ENCODE measurements around the gene MIPOL1. TPM values are rescaled to one million over a fixed set of nuclear protein-coding genes. Genes with fewer than 3 reads are reported as not detected.

MIPOL1 gene, protein sequence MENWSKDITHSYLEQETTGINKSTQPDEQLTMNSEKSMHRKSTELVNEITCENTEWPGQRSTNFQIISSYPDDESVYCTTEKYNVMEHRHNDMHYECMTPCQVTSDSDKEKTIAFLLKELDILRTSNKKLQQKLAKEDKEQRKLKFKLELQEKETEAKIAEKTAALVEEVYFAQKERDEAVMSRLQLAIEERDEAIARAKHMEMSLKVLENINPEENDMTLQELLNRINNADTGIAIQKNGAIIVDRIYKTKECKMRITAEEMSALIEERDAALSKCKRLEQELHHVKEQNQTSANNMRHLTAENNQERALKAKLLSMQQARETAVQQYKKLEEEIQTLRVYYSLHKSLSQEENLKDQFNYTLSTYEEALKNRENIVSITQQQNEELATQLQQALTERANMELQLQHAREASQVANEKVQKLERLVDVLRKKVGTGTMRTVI
- total RNA-seq (2022; extraction: Qiagen RNA extraction): 1.8 to 3.4 TPM (median 2.5 TPM) in 5 replicates

GRCh38 chr14:37197421-37198272, at the start of gene MIPOL1:
Gene MIPOL1, plus strand, starts transcription at chr14:37197937. Its CDS starts 49,952 bp downstream, at chr14:37247889.

GRCh38 chr14:37172024-37172869, 25.5 kb upstream of the MIPOL1 start, which contains the start of gene SLC25A21:
Gene SLC25A21, minus strand, starts transcription at chr14:37172606.

DNA sequence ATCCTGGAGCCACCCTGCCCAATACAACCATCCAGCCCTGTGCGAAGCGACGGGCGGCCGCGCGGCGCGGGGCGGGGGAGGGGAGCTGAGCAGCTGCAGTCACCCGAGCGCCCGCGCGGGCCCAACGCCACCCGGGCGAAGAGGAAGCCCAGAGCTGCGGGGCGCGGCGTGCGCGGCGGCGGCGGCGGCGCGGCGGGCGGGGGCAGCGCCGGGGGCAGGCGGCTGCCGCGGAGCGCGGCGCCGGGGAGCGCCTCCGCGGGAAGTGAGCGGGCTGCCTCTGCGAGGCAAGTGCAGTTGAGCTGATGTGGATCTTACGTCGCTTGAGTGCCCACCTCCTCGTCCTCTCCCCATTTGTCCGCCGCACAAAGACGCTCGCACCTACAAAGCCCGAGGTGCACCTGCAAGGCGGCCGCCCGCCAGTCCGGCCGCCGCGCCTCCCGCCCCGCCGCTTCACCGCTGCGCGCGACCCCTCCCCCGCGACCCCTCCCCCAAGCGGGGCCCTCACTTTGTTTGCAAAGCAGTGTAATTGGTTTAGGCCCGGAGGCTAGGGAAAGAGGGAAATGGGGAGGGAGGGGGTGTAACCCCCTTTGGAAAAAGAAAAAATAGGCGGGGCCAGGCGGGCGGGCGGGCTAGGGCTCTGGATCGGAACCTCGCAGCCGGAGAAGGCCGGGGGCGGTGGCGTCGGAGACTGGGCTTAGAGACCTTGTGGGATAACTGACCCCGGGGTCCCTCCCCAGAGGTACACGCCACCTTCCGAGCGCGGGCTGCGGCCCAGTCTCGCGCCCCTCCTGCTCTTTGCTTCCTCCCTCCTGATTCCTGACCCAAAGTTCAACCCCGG, 397.5 kb downstream of the MIPOL1 start, which contains the start of the genes FOXA1 and TTC6:
FOXA1 (minus strand) TSS at position 279 of the 838 bp plus-strand sequence; CDS start at position 2, 277 bp downstream.
TTC6 (plus strand) TSS at position 659 of the 838 bp plus-strand sequence. CDS start 26,436 bp downstream, outside the sequence.

Other genes starting within 250 kb of the MIPOL1 start
- gene SLC25A21, start 25.3 kb upstream of the MIPOL1 start, total RNA-seq (2022; extraction: Qiagen RNA extraction): 0.53 to 1.3 TPM (median 0.89 TPM) in 5 replicates

Measured in A549 treated with dexamethasone at 1 μM for 4 hours (cell line).